Measurements from ENCODE around the gene CCT3. TPM values are rescaled to one million over a fixed set of nuclear protein-coding genes. Genes with fewer than 3 reads are reported as not detected.

Gene CCT3
- total and polyA plus RNA-seq, 2 donors (not counting 1 experiment from before 2014, with no cell fraction given): 106 to 107 TPM

DNA sequence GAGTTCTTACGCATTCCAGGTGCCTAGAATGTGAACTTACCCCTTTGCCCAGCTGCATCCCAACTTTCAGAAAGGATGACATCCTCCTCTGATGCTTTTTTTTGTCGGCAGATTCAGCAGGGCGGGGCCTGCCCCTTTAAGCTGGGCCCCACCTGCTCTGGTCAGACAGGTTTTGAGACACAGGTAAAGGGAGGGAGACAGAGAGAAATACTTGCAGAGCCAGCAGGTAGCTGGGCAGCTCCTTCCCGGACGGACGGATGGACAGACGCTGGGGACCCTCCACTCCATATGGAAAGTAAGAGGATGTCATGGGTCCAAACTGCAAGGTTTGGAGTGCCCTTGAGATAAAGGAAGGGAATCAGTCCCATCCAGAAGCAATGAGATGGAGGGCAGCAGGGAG, 54.0 kb downstream of the CCT3 start, which contains the start of gene TMEM79:
Gene TMEM79, plus strand, starts transcription at position 214 of the 400 bp plus-strand sequence. CDS start 902 bp downstream, outside the sequence.
- Mint-ChIP-seq H3K27ac (peak within 1 kb of the TSS; percentile 98), H3K9me3 (ENCODE audit: insufficient read depth) (no peaks in the 10 kb centered on the region), H3K4me1 (peaks cover 39% of the 10 kb centered on the region), H3K4me3 (peak within 1 kb of the TSS; percentile 98), H3K27me3 (no peaks in the 10 kb centered on the region)
- Histone ChIP-seq H4K20me1 (ENCODE audit: control insufficient read depth, insufficient read depth, low read length, poor library complexity, severe bottlenecking) (peaks cover 17% of the 10 kb centered on the region), H3K9ac (ENCODE audit: low read length) (peak within 1 kb of the TSS; percentile 91), H2AFZ (ENCODE audit: insufficient read depth, low read depth, low read length, poor library complexity, severe bottlenecking) (peak within 1 kb of the TSS; percentile 86), H3K4me3 (ENCODE audit: control extremely low read depth in 1 of 5, extremely low read depth in 1 of 5, insufficient read depth in 1 of 5, low read depth in 2 of 5, low read length in 4 of 5) (peak within 1 kb of the TSS; percentile 74 to 99 (median 86)), H3K36me3 (replicated peaks in 1 of 2; ENCODE audit: control extremely low read depth in 1 of 2, control insufficient read depth in 1 of 2, extremely low read depth in 1 of 2, insufficient read depth in 2 of 2, low read length in 1 of 2) (peaks cover 0 to 6% of the 10 kb centered on the region in 2 experiments), H3K27ac (ENCODE audit: low read length in 2 of 2) (peak within 1 kb of the TSS; percentile 56 to 89), H3K79me2 (ENCODE audit: control insufficient read depth, insufficient read depth, low read length) (peaks cover 52% of the 10 kb centered on the region), H3K9me3 (ENCODE audit: control extremely low read depth in 1 of 3, control insufficient read depth in 2 of 3, insufficient read depth in 1 of 3, low read length in 2 of 3) (no peaks in the 10 kb centered on the region), H3K4me1 (ENCODE audit: control insufficient read depth in 2 of 2, insufficient read depth in 2 of 2, low read length in 2 of 2) (peaks cover 20 to 28% of the 10 kb centered on the region in 2 donors), H3K4me2 (replicated peaks; ENCODE audit: low read depth, low read length, poor library complexity, severe bottlenecking) (peak within 1 kb of the TSS; percentile 80), H3K27me3 (replicated peaks in 1 of 4; ENCODE audit: control extremely low read depth in 1 of 4, control insufficient read depth in 3 of 4, insufficient read depth in 4 of 4, low read length in 3 of 4) (no peaks in the 10 kb centered on the region)
- intact Hi-C loops (cut with micrococcal nuclease): loop anchor here (5.0 kb wide), 1 partner anchor 1957 kb away; the partner anchor contains the start of gene ATP8B2
- CTCF ChIA-PET: interaction anchor here (1.9 kb wide), 1 partner anchor 59 kb away, joined by 6 read pairs; no protein-coding TSS in a partner anchor
- ATAC-seq (ENCODE audit: low read depth): no peak
- 95% methylated on average over 4 of the region's 7 CpGs for WGBS (ENCODE audit: insufficient coverage)
- DNase-seq: no peak
- no peak for TF ChIP-seq CTCF (IDR thresholded peaks at IDR 0.05)
- TF ChIP-seq EZH2 (IDR thresholded peaks at IDR 0.05; ENCODE audit: borderline replicate concordance, insufficient read depth, low read depth, low read length, poor library complexity, severe bottlenecking): no peak
- POLR2A ChIA-PET: interaction anchor here (1.1 kb wide), 1 partner anchor 10 kb away, joined by 3 read pairs; no protein-coding TSS in a partner anchor

DNA sequence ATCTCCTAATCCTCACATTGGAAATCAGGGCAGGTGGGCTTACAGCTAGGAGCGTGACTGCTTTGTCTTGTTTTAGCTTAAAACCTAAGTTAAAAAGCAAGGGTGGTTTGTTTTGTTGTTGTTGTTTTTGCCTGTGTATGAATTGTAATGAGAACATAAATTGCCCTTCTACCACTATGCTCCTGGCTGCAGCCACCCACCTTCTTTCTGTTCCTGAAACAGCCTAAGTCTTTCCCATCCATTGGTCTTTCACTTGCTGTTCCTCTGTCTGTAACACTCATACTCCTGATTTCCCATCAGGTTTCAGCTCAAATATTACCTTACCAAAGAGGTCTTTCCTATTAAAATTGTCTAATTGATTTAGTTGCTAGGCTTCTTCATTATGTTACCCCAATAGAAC, 54.6 kb downstream of the CCT3 start:
- Mint-ChIP-seq H3K4me3 (peak overlapping the region; percentile 98), H3K4me1 (peaks cover 39% of the 10 kb centered on the region), H3K27ac (peak overlapping the region; percentile 98), H3K27me3 (no peaks in the 10 kb centered on the region), H3K9me3 (ENCODE audit: insufficient read depth) (no peaks in the 10 kb centered on the region)
- H3K4me2 ChIP-seq (replicated peaks; ENCODE audit: low read depth, low read length, poor library complexity, severe bottlenecking): peak overlapping the region; percentile 80
- H3K27me3 ChIP-seq (replicated peaks in 1 of 4; ENCODE audit: control extremely low read depth in 1 of 4, control insufficient read depth in 3 of 4, insufficient read depth in 4 of 4, low read length in 3 of 4): no peaks in the 10 kb centered on the region
- H3K9me3 ChIP-seq (ENCODE audit: control extremely low read depth in 1 of 3, control insufficient read depth in 2 of 3, insufficient read depth in 1 of 3, low read length in 2 of 3): no peaks in the 10 kb centered on the region
- H4K20me1 ChIP-seq (ENCODE audit: control insufficient read depth, insufficient read depth, low read length, poor library complexity, severe bottlenecking): peaks cover 21% of the 10 kb centered on the region
- CTCF ChIA-PET: interaction anchor here (0.9 to 1.9 kb wide), 6 partner anchors 58 to 230 kb away, joined by 3 to 6 read pairs (median 4); partner anchors contain the start of genes PMF1 and UBQLN4
- peaks cover 57% of the 10 kb centered on the region for H3K79me2 ChIP-seq (ENCODE audit: control insufficient read depth, insufficient read depth, low read length)
- peak overlapping the region; percentile 91 for H3K9ac ChIP-seq (ENCODE audit: low read length)
- H3K4me1 ChIP-seq (ENCODE audit: control insufficient read depth in 2 of 2, insufficient read depth in 2 of 2, low read length in 2 of 2): peaks cover 20 to 28% of the 10 kb centered on the region in 2 donors
- TF ChIP-seq EZH2 (IDR thresholded peaks at IDR 0.05; ENCODE audit: borderline replicate concordance, insufficient read depth, low read depth, low read length, poor library complexity, severe bottlenecking) (no peak), CTCF (IDR thresholded peaks at IDR 0.05) (no peak)
- H3K27ac ChIP-seq (ENCODE audit: low read length in 2 of 2): peak overlapping the region in 1 of 2 donors; percentile 89
- ATAC-seq (ENCODE audit: low read depth) (no peak), DNase-seq (no peak)
- peaks cover 0 to 12% of the 10 kb centered on the region in 2 experiments for H3K36me3 ChIP-seq (replicated peaks in 1 of 2; ENCODE audit: control extremely low read depth in 1 of 2, control insufficient read depth in 1 of 2, extremely low read depth in 1 of 2, insufficient read depth in 2 of 2, low read length in 1 of 2)
- intact Hi-C loops (cut with micrococcal nuclease): loop anchor here (5.0 kb wide), 1 partner anchor 1956 kb away; the partner anchor contains the start of gene ATP8B2
- peak overlapping the region; percentile 74 to 99 (median 86) for H3K4me3 ChIP-seq (ENCODE audit: control extremely low read depth in 1 of 5, extremely low read depth in 1 of 5, insufficient read depth in 1 of 5, low read depth in 2 of 5, low read length in 4 of 5)
- POLR2A ChIA-PET: interaction anchor here (1.1 to 2.8 kb wide), 2 partner anchors 11 to 71 kb away, joined by 3 to 9 read pairs; partner anchors contain the start of gene PMF1
- WGBS (ENCODE audit: insufficient coverage): 100% methylated on average over 1 of the region's 1 CpG
- peak overlapping the region; percentile 86 for H2AFZ ChIP-seq (ENCODE audit: insufficient read depth, low read depth, low read length, poor library complexity, severe bottlenecking)

All from B cell (primary cell).